ENCODE measurements around the gene CACHD1. TPM values are rescaled to one million over a fixed set of nuclear protein-coding genes. Genes with fewer than 3 reads are reported as not detected.

Gene CACHD1
- total RNA-seq, 1 experiment from 2014 or later: 29.9 TPM

- no TSS peak for BruUV-seq (replicated peaks)
- no peaks in the 10 kb centered on the region for H3K36me3 ChIP-seq (ENCODE audit: control insufficient read depth, insufficient read depth, low read length)
- DNase-seq (ENCODE audit: low read depth, low spot score) (no peak), ATAC-seq (no peak)
- H3K4me1 ChIP-seq (ENCODE audit: control insufficient read depth, insufficient read depth, low read length): no peaks in the 10 kb centered on the region
- in situ Hi-C loops (cut with HindIII; ENCODE audit: low pct_unique_long_range_greater_than_20kb, low sequenced_read_pairs): no loop called here
- H3K27ac ChIP-seq (ENCODE audit: low read length): no peak overlapping the region
- H3K27me3 ChIP-seq (ENCODE audit: control insufficient read depth, insufficient read depth, low read length): no peaks in the 10 kb centered on the region
- H3K4me3 ChIP-seq (ENCODE audit: low read depth in 2 of 2, low read length in 2 of 2): no peak overlapping the region
- intact Hi-C loops (cut with micrococcal nuclease; ENCODE audit: unreplicated experiment): no loop called here
- ChIA-PET CTCF (interaction anchor here (0.7 kb wide), 1 partner anchor 112 kb away, joined by 3 read pairs; the partner anchor contains the start of gene CACHD1), POLR2A (no interaction called here)
- no peaks in the 10 kb centered on the region for H3K9me3 ChIP-seq (ENCODE audit: control insufficient read depth, insufficient read depth, low read depth, low read length)
- TF ChIP-seq REST (IDR thresholded peaks at IDR 0.05; ENCODE audit: insufficient read depth in 1 of 2, low read depth in 2 of 2, low read length in 1 of 2) (no peak), CTCF (IDR thresholded peaks at IDR 0.05) (no peak), TCF7L2 (IDR thresholded peaks at IDR 0.05; ENCODE audit: low read depth, low read length) (no peak)
Measured at GRCh38 chr1:64581135-64581842, 111.4 kb downstream of the CACHD1 start.

GRCh38 chr1:64581843-64582185 is 111.9 kb downstream of the CACHD1 start:
- H3K4me3 ChIP-seq (ENCODE audit: low read depth in 2 of 2, low read length in 2 of 2): no peak overlapping the region
- no peaks in the 10 kb centered on the region for H3K4me1 ChIP-seq (ENCODE audit: control insufficient read depth, insufficient read depth, low read length)
- ChIA-PET CTCF (interaction anchor here (0.7 kb wide), 1 partner anchor 112 kb away, joined by 3 read pairs; the partner anchor contains the start of gene CACHD1), POLR2A (no interaction called here)
- in situ Hi-C loops (cut with HindIII; ENCODE audit: low pct_unique_long_range_greater_than_20kb, low sequenced_read_pairs): no loop called here
- TF ChIP-seq TCF7L2 (IDR thresholded peaks at IDR 0.05; ENCODE audit: low read depth, low read length): no peak
- no peak for TF ChIP-seq REST (IDR thresholded peaks at IDR 0.05; ENCODE audit: insufficient read depth in 1 of 2, low read depth in 2 of 2, low read length in 1 of 2)
- no peak for TF ChIP-seq POLR2AphosphoS5 (IDR thresholded peaks at IDR 0.05; ENCODE audit: low read depth, low read length)
- TF ChIP-seq CTCF (IDR thresholded peaks at IDR 0.05): no peak
- TF ChIP-seq SIN3A (IDR thresholded peaks at IDR 0.05; ENCODE audit: borderline replicate concordance, insufficient read depth, low read depth, low read length): no peak
- H3K36me3 ChIP-seq (ENCODE audit: control insufficient read depth, insufficient read depth, low read length): no peaks in the 10 kb centered on the region
- no TSS peak for BruUV-seq (replicated peaks)
- H3K9me3 ChIP-seq (ENCODE audit: control insufficient read depth, insufficient read depth, low read depth, low read length): no peaks in the 10 kb centered on the region
- ATAC-seq: no peak
- intact Hi-C loops (cut with micrococcal nuclease; ENCODE audit: unreplicated experiment): no loop called here
- H3K27me3 ChIP-seq (ENCODE audit: control insufficient read depth, insufficient read depth, low read length): no peaks in the 10 kb centered on the region
- no peak overlapping the region for H3K27ac ChIP-seq (ENCODE audit: low read length)
- no peak for DNase-seq (ENCODE audit: low read depth, low spot score)
